GM21367 (cell line): ENCODE results near the gene IFITM5.
"Not testable (repeated sequence)": the region's sequence is repeated elsewhere in the genome, so short reads cannot be mapped to it uniquely, and the experiment has no call there.

Experiments
- ATAC-seq: cut with Tn5 transposase; IDR thresholded peaks from one replicate; pipeline ENCODE4 v1.9.1; 2021; ENCODE audit not compliant: unreplicated experiment

The IFITM5 gene

DNA sequence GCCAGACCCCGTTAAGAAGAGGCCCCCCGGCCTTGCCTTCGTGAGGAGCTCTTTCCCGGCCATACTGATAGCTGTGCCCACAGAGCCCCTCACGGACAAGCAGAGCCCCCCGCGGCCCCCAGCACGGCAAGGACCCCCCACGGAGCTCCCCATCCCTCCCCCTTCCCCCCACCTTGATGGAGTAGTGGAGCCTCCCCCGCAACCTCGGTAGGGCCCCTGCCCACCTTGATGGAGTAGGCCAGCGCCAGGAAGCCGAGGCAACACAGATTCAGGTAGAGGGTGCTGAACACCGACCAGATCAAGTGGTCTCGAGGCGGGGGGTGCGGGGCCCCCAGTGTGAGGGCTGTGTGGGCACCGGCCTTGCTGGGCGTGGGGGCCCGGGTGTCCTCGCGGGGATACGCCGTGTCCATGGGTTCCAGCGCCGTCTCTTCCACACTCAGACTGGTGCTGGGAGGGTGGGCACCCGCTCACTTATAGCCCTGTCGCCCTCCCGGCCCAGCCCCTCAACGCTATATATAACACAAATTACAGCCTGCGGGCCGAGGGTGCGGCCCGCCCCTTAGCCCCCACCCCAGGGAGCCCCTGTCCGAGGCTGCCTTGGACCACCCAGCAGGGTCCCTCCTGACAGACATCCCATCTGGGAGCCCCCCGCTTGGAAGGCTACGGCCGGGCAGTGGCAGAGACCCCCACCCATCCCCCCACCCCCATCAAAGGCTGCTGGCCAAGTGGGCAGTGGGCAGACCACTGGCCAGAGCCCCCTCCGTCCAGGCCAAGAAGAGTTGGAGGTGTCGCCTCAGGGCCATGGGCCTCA lies at the start of gene IFITM5:
Gene IFITM5, minus strand, starts transcription at position 446 of the 811 bp plus-strand sequence. Its CDS starts 36 bp downstream, at position 410.
- ATAC-seq = no peak

DNA sequence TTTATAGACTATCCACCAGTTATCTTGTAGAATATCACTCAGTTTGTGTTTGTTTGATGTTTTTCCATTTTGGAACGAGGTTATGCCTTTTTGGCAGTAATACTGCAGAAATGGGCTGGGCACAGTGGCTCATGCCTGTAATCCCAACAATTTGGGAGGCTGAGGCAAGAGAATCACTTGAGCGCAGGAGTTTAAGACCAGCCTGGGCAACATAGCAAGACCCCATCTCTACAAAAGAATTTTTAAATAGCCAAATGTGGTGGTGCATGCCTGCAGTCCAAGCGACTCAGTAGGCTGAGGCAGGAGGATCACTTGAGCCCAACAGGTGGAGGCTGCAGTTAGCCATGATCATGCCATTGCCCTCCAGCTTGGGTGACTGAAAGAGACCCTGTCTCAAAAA lies 47.2 kb upstream of the IFITM5 start:
- ATAC-seq = no peak

DNA sequence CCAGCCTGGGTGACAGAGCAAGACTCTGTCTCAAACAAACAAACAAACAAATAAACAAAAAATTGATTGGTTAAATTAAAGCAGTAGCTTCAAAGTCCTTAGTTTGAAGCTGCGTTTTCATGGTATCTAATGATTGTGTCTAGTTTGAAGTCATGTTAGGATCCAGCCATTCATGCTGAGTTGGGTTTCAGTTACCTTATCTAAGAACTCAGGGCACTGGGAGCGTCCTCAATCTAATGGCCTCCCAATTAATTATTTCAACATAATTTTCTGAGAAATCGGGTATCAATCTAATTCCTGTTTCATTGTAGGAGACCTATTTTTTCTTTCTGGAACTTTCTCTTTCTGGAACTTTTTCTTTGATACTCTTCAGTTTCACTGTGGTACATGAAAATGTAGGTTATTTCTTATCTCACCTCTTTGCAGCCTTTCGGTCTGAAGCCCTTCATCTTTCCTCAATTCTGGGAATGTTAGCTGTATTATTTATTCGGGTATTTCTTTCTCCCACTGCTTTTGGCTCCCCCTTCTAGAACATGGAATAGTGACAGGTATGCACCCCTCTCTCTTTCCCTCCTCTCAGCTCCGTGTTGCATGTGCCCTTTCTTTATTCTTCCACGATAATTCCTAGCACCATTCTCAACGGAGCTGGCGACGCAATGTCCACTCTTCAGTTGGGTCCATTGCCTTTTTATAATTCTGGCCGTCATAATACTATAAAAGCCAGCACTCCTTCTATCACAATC lies 45.7 kb upstream of the IFITM5 start:
- no peak for ATAC-seq

DNA sequence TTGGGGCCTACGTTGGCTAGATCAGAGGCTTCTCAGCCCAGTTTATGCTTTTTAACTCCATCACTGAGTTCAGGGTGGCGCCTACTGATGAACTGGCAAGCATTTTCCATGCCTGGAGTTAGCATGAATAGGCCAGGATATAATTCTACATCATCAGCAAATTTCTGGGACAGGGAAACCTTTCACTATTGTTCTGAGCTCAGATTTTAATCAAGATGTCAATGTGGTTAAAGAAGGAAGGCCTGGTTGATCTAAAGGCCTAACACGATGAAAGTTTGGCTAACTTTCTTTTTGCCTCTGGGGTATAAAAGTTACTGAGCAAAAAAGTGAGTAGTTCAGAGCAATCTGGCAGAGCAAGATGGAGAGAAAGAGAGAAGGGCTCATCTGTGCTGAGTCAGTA lies 43.0 kb upstream of the IFITM5 start:
- no peak for ATAC-seq

DNA sequence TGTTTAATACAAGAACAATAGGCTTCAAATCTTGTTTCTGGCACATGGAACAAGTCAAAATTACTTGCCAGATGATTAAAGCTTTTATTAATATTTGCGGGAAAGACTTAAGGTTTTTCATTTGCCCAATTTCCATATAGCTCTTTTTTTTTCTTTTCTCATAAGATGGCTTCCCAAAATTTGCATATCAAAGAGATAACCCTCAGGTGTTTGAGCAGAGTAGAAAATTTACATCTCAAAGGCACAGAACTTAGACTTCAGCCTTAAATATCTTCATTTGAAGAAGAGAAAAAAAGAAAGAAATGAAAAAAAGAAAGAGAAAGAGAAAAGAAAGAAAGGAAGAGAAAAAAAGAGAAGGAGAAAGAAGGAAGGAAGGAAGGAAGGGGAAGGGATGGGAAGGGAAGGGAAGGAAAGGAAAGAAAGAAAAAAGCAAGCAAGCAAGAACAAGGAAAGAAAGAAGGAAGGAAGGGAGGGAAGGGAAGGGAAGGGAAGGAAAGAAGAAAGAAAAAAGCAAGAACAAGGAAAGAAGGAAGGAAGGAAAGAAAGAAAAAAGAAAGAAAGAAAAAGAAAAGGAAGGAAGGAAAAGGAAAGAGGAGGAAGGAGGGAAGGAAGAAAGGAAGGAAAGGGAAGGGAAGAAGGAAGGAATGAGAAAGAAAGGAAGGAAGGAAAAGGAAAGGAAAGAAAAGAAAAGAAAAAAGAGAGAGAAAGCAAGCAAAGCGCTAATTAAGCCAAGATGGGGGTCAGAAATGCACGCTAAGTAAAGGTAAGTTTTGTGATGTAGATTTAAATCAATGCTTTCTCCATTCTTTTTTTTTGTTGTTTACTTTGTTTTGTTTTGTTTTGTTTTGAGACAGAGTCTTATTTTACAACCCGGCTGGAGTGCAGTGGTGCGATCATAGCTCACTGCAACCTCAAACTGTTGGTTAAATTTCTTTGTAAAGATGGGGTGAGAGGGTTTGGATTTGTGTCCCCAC lies 41.5 kb upstream of the IFITM5 start:
- ATAC-seq = no peak

DNA sequence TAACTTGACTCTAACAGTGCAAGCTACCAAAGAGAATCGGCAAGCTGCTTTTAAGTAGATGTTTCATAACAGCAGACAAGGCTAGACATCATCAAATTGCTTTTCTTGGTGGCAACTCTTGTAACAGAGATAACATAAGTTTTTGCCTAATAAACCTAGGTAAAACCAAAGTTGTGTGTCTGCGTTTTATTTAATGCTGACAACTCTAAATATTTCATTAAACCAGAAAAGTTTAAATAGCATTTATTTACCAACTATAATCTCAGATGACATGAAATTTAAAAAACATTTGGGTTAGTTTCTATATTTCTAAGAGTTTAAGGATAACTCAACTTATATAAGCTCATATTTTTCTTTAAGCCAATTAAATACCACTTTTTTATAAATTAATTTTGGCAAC lies 40.6 kb upstream of the IFITM5 start:
- no peak for ATAC-seq

DNA sequence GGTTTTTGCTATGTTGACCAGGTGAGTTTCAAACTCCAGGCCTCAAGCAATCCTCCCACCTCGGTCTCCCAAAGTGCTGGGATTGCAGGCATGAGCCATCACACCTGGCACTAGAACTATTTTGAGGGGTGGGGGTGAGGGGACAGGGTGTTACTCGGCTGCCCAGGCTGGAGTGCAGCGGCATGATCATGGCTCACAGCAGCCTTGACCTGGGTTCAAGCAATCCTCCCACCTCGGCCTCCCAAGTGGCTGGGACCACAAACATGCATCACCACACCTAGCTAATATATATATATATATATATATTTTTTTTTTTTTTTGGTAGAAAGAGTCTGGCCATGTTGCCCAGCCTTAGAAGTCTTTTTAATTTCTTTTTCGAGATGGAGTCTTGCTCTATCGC lies 38.4 kb upstream of the IFITM5 start:
- ATAC-seq = no peak

DNA sequence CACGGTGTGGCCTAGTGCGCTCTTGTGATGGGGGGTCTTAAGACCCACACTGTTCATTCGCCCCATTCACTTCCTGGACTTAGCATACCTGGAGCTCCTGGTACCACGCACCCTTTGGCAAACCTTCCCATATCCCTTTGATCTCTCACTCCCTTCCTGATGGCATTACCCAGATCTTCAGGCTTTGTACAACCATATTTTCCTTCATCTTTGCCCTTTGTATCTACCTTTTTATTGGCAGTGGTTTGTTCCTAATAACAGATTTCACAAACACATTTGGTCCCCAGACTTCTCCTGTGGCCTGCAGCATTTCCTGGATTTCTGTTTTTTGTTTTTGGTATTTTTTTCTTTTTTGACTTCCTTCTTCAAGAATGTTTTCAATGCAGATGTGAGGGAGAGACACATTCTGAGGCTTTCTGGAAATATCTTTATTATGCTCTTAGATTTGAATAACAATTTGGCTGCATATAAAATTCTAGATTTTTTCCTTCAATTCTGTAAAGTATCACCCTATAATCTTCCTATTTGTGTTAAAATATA lies 37.4 kb upstream of the IFITM5 start:
- no peak for ATAC-seq

DNA sequence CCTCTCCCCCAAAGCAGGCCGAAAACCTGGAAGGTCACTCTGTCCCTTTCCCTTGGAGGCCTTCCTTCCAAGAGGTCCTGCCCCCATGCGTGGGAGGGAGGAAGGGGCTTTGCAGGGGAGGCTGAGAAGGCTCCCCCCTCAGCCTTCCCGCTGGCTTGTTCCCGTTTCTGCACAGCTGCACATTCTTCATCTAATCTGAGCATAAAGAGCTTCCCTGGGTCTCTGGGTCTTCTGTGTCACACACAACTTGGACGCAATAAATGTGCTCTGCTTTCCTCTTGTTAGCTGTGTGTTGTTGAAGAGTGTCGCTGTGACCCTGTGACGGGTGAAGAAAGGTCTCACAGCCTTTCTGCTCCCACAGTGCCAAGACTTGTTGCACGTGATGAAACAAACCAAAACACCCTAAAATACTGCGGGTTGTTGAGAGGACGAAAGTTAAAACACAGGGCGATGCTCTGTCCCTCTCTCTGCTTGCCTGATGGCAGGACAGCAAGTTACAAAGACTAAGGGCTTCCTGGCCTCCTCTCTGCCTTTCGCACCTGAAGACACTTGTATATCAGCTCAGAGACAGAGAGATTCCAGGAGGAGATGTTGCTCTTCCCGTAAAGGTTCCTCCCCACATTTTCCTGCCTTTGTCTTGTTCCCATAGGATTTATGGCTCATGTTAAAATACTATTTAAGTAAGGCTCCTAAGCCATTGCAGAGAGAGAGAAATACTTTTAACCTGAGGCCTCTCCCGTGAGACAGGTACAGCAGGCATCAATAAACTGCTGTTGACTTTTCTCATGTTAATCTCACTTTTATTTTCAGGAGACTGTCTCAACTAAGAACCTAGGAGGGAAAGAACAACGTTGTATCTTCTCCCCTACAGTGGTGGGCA lies 36.7 kb upstream of the IFITM5 start:
- no peak for ATAC-seq

DNA sequence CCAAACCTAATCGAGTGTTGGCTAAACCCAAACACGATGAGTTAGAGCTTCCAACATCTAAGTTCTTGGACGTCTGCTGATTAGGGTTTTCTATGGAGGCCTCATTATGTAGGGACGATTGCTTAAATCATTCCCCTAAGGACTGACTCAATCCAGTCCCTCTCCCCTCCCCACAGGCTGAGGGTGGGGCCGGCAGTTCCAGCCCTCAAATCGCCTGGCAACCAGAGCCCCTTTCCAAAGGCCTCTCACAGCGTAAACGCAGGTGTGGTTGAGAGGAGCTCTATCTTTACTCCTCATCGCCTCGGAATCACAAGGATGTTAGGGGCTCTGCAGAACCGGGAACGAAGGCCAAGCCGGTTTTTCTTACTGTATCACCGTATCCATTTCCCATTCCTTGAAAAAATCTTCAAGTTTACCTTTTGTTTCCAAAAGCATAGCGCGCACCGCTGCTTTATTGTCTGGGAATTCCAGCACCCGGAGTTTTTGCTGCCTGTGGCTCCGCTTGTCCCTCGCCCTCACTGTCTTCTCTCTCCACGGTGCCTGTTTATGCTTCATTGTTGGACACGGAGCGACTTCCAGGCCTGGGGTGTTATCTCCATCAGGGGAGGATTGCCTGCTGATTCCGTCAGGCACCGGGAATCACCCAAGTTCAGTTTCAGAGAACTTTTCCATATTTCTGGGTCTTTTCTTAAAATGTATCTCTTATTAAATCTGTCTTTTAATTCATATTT lies 35.1 kb upstream of the IFITM5 start:
- ATAC-seq = no peak

DNA sequence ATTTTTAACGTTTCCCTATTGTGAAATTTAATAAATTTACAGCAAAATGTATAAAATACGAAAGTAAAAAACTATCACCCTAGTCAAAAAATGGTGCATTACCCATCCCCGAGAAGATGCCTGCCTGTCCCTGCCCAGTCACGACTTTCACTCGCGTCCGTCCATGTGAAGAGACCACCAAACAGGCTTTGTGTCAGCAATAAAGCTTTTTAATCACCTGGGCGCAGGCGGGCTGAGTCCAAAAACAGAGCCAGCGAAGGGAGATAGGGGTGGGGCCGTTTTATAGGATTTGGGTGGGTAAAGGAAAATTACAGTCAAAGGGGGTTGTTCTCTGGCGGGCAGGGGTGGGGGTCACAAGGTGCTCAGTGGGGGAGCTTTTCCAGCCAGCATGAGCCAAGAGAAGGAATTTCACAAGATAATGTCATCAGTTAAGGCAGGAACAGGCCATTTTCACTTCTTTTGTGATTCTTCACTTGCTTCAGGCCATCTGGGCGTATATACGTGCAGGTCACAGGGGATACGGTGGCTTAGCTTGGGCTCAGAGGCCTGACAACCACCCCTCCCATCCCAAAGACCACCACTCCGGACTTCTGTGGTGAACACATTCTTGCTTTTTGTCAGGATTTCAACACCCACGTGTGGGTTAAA lies 34.4 kb upstream of the IFITM5 start:
- not testable (repeated sequence) for ATAC-seq

DNA sequence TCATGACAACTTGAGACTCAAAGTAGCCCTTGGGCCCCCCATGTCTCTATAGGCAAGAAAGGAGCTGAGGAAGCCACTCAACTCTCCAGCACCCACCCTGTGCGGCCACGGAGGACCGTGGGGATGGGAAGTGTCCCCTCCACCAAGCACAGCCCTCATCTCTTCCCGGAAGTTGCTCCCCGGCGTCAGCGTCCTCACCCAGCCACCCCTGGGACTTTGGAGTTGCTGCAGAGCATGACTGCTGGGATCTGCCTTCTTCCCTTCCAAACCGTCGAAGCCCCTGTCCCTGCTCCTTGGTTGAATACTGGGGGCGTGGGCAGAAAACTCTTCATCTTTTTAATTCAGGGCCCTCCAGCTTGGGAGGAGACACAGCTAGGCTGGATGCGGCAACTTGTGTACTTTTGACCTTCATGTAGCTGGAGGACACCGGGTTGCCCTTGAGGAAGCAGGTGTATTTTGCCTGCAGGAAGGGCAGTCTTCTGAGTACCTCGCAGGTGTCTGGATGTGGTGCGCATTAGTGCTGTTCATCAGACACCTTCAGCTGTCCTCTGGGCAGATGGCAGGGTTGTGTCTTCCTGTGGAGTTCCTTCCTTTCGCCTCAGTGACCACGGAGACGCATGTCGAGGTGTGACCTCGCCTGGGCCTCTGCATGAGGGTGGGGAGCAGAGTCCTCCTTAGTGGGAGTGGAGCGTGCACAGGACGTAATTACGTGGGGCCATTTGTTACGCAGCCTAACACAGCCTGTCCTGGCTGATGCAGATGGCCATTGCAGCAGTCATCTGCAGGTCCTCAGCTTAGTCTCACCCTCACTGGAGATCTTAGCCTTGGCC lies 33.5 kb upstream of the IFITM5 start:
- no peak for ATAC-seq

DNA sequence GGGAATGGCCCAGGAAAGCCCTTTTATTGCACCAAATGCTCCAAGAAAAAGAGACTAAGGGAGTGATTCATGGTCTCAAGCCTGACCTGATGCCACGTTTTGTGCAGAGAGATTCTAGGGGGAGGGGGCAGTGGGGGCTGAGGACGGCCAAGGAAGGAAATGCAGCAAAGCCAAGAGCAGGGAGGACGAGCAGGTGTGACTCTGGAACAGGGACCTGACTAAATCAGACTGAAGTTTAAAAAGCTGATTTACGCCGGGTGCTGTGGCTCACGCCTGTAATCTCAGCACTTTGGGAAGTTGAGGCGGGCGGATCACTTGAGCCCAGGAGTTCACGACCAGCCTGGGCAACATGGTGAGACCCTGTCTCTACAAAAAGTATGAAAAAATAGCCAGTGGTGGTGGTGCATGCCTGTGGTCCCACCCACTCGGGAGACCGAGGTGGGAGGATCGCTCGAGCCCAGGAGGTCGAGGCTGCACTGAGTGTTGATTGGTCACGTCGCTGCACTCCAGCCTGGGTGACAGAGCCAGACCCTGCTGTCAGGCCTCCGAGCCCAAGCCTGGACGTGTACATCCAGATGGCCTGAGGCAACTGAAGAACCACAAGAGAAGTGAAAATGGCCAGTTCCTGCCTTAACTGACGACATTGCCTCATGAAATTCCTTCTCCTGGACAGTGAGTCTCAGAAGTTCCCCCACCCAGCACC lies 32.2 kb upstream of the IFITM5 start:
- ATAC-seq = no peak

DNA sequence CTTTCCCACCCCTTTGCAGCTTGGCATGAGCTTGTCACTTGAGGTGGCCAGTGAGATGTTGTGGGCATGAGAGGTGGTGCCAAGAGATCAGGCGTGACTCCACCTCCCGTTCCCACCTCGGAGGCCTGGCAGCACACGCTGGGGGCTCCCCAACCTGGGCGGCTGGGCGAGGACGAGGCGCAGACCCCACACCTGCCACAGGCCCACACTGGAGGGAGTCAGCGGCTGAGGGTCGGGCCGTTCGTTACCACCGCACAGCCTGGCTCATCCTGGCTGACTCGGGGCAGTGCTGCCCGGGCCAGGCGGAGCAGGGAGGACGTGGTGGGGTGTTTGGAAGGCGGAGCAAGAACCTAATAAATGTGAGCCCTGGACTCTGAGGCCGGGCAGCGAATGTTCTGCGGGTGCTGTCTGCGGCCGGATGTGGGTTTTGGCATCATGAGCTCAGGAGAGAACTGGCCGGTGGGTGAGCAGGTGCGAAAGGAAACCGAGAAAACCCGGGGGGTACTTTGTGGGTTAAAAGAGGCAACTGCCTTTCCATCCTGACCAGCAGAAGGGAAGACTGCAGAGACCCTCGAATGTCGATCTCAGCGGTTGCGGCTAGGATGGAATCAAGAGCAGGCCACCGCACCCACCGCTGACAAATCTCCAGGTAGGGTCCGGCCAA lies 31.5 kb upstream of the IFITM5 start:
- no peak for ATAC-seq

DNA sequence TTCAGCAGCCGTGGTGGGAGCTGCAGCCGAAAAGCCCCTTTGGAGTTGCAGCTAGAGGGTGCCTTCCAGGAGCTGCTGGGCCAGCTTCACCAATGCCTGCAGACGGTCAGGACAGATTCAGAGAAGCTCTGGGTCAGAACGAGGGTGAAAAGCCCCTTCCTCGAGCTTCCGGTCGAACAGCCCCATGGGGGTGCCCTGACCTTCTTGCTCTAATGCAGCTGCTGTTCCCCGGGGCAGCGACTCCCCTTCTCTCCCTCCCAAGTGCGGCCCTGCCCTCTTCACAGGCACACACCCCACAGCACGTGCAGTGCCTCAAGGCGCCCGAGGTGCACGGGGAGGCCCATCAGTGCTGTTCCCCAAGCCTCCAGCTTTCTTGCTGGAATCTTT lies 31.0 kb upstream of the IFITM5 start:
- no peak for ATAC-seq

DNA sequence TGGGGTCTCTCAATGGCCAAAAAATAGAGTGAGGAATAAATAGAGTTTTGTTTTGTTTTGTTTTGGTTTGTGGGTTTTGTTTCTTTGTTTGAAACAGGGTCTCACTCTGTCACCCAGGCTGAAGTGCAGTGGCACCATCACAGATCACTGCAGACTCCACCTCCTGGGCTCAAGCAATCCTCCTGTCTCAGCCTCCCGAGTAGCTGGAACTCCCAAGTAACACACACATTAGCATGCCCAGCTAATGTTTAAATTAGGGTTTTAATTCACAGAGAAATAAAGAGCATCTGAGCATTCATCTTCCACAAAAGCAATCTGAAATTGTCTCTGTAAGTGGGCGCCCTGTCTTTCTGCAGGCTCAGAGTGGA lies 30.5 kb upstream of the IFITM5 start:
- ATAC-seq = no peak
